Sigmoid colon (tissue), 4 donors: ENCODE results near the gene PCSK9.

Experiments
- CTCF ChIP-seq, 4 experiments: fragments of 450-650 bp in 3 of 4; fragments of 200-600 bp in 1 of 4; IDR thresholded peaks; one replicate each; pipeline ENCODE4 v1.5.1; 2016 to 2019; ENCODE audit warnings: antibody characterized with exemption in 4 of 4, mild to moderate bottlenecking in 3 of 4, moderate library complexity in 2 of 4
- POLR2A ChIP-seq, 2 donors: fragments of 450-650 bp; IDR thresholded peaks; one replicate each; pipeline ENCODE4 v1.6.1; 2016; ENCODE audit warnings: antibody characterized with exemption in 2 of 2, mild to moderate bottlenecking in 2 of 2, moderate library complexity in 2 of 2
- POLR2AphosphoS5 ChIP-seq, 4 donors: sonication (generic); formaldehyde crosslinking; IDR thresholded peaks; one replicate each; pipeline ENCODE4 v1.6.1; 2017; ENCODE audit warnings: antibody characterized with exemption in 4 of 4

DNA sequence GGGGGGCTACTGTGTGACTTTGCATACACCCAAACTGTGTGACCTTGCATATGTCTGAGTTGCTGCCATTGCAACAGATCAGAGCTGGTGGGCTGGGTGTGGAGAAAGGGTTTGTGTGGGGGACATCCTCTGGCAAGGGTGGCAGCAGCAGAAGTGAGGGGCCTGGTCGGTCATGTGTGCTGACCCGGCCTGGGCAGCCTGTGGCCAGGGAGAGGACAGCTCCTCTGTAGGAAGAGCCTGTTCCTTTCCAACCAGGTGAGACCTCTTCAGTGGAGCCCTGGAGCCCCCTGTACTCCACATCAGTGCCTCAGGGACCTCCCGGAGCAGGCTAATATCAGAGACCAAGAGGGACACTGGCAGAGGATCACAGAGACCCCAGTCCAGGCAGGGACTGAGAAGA, 8.3 kb downstream of the PCSK9 start:
- no peak for TF ChIP-seq CTCF (IDR thresholded peaks at IDR 0.05)
- TF ChIP-seq POLR2A (IDR thresholded peaks at IDR 0.05): no peak
- TF ChIP-seq POLR2AphosphoS5 (IDR thresholded peaks at IDR 0.05): no peak
